A549 (cell line): ENCODE data around the gene SLC35B2. TPM values are rescaled to one million over a fixed set of nuclear protein-coding genes. Genes with fewer than 3 reads are reported as not detected.

Experiments
- ATAC-seq, 2 experiments: fragments of 200-7000 bp in 1 of 2; fragments of >200 bp in 1 of 2; cut with Nextera tagmentation in 1 of 2; cut with Tn5 transposase in 1 of 2; 3 replicates each; pipeline versions ENCODE4 v1.8.0 to v1.9.1; 2018 to 2020; ENCODE audit warnings: mild to moderate bottlenecking in 1 of 2, moderate library complexity in 1 of 2
- CTCF ChIA-PET: fragments of 300-600 bp; sonication (Branson Sonifier 250); formaldehyde crosslinking; extraction: SDS; loops from one replicate; lab custom pipeline; 2021; ENCODE audit warnings: antibody characterized with exemption, inconsistent platforms; lab: Yijun Ruan, JAX
- POLR2A ChIA-PET: fragments of 350-600 bp; formaldehyde crosslinking; extraction: SDS; loops from one replicate; lab custom pipeline; 2021; ENCODE audit warnings: antibody characterized with exemption, inconsistent platforms; lab: Yijun Ruan, JAX
- DNase-seq, 2 experiments: peaks; one replicate each; pipeline versions ENCODE4 v3.0.0 to v3.0.0-alpha.2; 2011 to 2016; ENCODE audit warnings: low read depth in 1 of 2, low spot score in 1 of 2
- FAIRE-seq: peaks from 2 replicates; lab custom pipeline; 2011; peaks lifted over from hg19 to GRCh38; lab: Jason Lieb, UNC
- H3K27ac ChIP-seq, 2 experiments: fragments of >200 bp; sonication (Bioruptor Twin); formaldehyde crosslinking; 3 replicates each; pipeline ENCODE4 v1.5.1; 2016 to 2017
- H3K4me1 ChIP-seq: fragments of >200 bp; sonication (Bioruptor Twin); formaldehyde crosslinking; 3 replicates; pipeline ENCODE4 v1.6.1; 2016
- H3K4me2 ChIP-seq: fragments of >200 bp; sonication (Bioruptor Twin); formaldehyde crosslinking; 3 replicates; pipeline ENCODE4 v1.6.1; 2016
- H3K4me3 ChIP-seq: fragments of >200 bp; sonication (Bioruptor Twin); formaldehyde crosslinking; 3 replicates; pipeline ENCODE4 v1.5.1; 2016
- H3K9me3 ChIP-seq: fragments of >200 bp; sonication (Bioruptor Twin); formaldehyde crosslinking; 3 replicates; pipeline ENCODE4 v1.6.1; 2016
- ATOH8 ChIP-seq: fragments of 250-450 bp; sonication (Bioruptor Pico); IDR thresholded peaks from 2 replicates; pipeline ENCODE4 v1.5.0; 2020; ENCODE audit warnings: low read depth, mild to moderate bottlenecking, moderate library complexity
- BHLHE40 ChIP-seq: IDR thresholded peaks from 2 replicates; pipeline ENCODE4 v1.6.1; 2012; ENCODE audit warnings: low read depth, low read length, inconsistent platforms
- CBX2 ChIP-seq: fragments of 200-600 bp; sonication (generic); IDR thresholded peaks from 2 replicates; pipeline ENCODE4 v1.6.1; 2016; ENCODE audit warnings: low read depth, mild to moderate bottlenecking, borderline replicate concordance
- CBX8 ChIP-seq: fragments of 200-600 bp; sonication (generic); IDR thresholded peaks from 2 replicates; pipeline ENCODE4 v1.6.1; 2016
- CEBPB ChIP-seq, 2 experiments: fragments of >200 bp in 1 of 2; sonication (Bioruptor Twin) in 1 of 2; formaldehyde crosslinking in 1 of 2; IDR thresholded peaks; 2 replicates each; pipeline ENCODE4 v1.6.1; 2012 to 2016
- CHD4 ChIP-seq: fragments of 200-600 bp; sonication (generic); IDR thresholded peaks from 2 replicates; pipeline ENCODE4 v1.6.1; 2016; ENCODE audit warnings: antibody characterized with exemption, mild to moderate bottlenecking, borderline replicate concordance
- CTCF ChIP-seq: fragments of >200 bp; sonication (Bioruptor Twin); formaldehyde crosslinking; IDR thresholded peaks from 3 replicates; pipeline ENCODE4 v1.5.1; 2016
- EHMT2 ChIP-seq: fragments of 200-600 bp; sonication (generic); IDR thresholded peaks from 2 replicates; pipeline ENCODE4 v1.6.1; 2016; ENCODE audit warnings: antibody characterized with exemption, low read depth, mild to moderate bottlenecking, moderate library complexity
- ELK1 ChIP-seq: fragments of 150-350 bp; IDR thresholded peaks from 2 replicates; pipeline ENCODE4 v1.6.1; 2014; ENCODE audit warnings: low read depth, mild to moderate bottlenecking, low read length
- FOSB ChIP-seq: fragments of 250-450 bp; sonication (Bioruptor Pico); IDR thresholded peaks from 2 replicates; pipeline ENCODE4 v1.5.0; 2020; ENCODE audit warnings: mild to moderate bottlenecking, moderate library complexity
- FOXS1 ChIP-seq: fragments of 250-450 bp; sonication (Bioruptor Pico); IDR thresholded peaks from 2 replicates; pipeline ENCODE4 v1.5.0; 2020; ENCODE audit warnings: mild to moderate bottlenecking, moderate library complexity
- JUNB ChIP-seq: fragments of >200 bp; sonication (Bioruptor Twin); formaldehyde crosslinking; IDR thresholded peaks from 2 replicates; pipeline ENCODE4 v1.6.1; 2016
- KDM1A ChIP-seq: fragments of 200-600 bp; sonication (generic); IDR thresholded peaks from 2 replicates; pipeline ENCODE4 v1.6.1; 2016; ENCODE audit warnings: low read depth, mild to moderate bottlenecking
- MAZ ChIP-seq: fragments of 150-350 bp; IDR thresholded peaks from 2 replicates; pipeline ENCODE4 v1.6.1; 2014; ENCODE audit warnings: antibody characterized with exemption, low read depth, low read length, borderline replicate concordance
- NFE2L2 ChIP-seq: fragments of 150-350 bp; conservative IDR thresholded peaks from 2 replicates; pipeline ENCODE4 v1.6.1; 2014; ENCODE audit warnings: low read length
- PHF8 ChIP-seq: fragments of 200-600 bp; sonication (generic); IDR thresholded peaks from 2 replicates; pipeline ENCODE4 v1.6.1; 2016; ENCODE audit warnings: low read depth, mild to moderate bottlenecking, antibody characterized with exemption, moderate library complexity, borderline replicate concordance
- RCOR1 ChIP-seq: fragments of 150-350 bp; IDR thresholded peaks from 2 replicates; pipeline ENCODE4 v1.6.1; 2014; ENCODE audit warnings: antibody characterized with exemption, low read length, low read depth
- REST ChIP-seq: fragments of 200-600 bp; sonication (generic); IDR thresholded peaks from 2 replicates; pipeline ENCODE4 v1.6.1; 2016; ENCODE audit warnings: antibody characterized with exemption, mild to moderate bottlenecking, moderate library complexity
- RFX5 ChIP-seq: fragments of 450-650 bp; IDR thresholded peaks from 2 replicates; pipeline ENCODE4 v1.7.1; 2014; ENCODE audit warnings: antibody characterized with exemption, mild to moderate bottlenecking, moderate library complexity
- RNF2 ChIP-seq: fragments of 200-600 bp; sonication (generic); IDR thresholded peaks from 2 replicates; pipeline ENCODE4 v1.6.1; 2016; ENCODE audit warnings: low read depth, mild to moderate bottlenecking, antibody characterized with exemption, moderate library complexity, borderline replicate concordance
- SREBF2 ChIP-seq: fragments of 450-650 bp; IDR thresholded peaks from 2 replicates; pipeline ENCODE4 v1.6.1; 2014; ENCODE audit warnings: mild to moderate bottlenecking, moderate library complexity
- TFCP2L1 ChIP-seq: fragments of 250-450 bp; sonication (Bioruptor Pico); IDR thresholded peaks from 2 replicates; pipeline ENCODE4 v1.5.0; 2021; ENCODE audit warnings: mild to moderate bottlenecking
- ZNF302 ChIP-seq: fragments of 250-450 bp; sonication (Bioruptor Pico); IDR thresholded peaks from 2 replicates; pipeline ENCODE4 v1.9.0; 2021; ENCODE audit warnings: inconsistent platforms, mild to moderate bottlenecking, moderate library complexity
- ZSCAN20 ChIP-seq: fragments of 250-450 bp; sonication (Bioruptor Pico); IDR thresholded peaks from 2 replicates; pipeline ENCODE4 v1.8.0; 2022; ENCODE audit warnings: mild to moderate bottlenecking, moderate library complexity
- WGBS: methylation state at CpG from one replicate; pipeline ENCODE4 v1.1.6; 2017; ENCODE audit errors: missing lambda C conversion rate; 5-methylcytosine and 5-hydroxymethylcytosine counted together
- polyA plus RNA-seq, 4 experiments: library from polyadenylated mRNA; depleted of rRNA in 3 of 4; stranded (reverse); fragments of >200 nt; fragmentation: RNase III in 1 of 4; extraction: RNeasy Plus Mini Kit Qiagen cat#74134 plus additional on column Dnase treatment in 1 of 4; gene quantifications; 2 replicates in 3 of 4; 3 replicates in 1 of 4; pipeline ENCODE4 v1.2.3, GENCODE V29; 2011 to 2017

Gene SLC35B2
- polyA plus RNA-seq, 2 of the 4 experiments (the other 2 are of a cell fraction): 44.5 to 45.6 TPM

GRCh38 chr6:44291841-44292240 is 34.5 kb upstream of the SLC35B2 start:
- CTCF ChIA-PET: interaction anchor here (1.1 to 2.1 kb wide), 5 partner anchors 13 to 119 kb away, joined by 3 to 11 read pairs (median 5); partner anchors contain the start of genes AARS2 and TMEM151B
- WGBS: 37% methylated on average over 4 of the region's 4 CpGs
- no peaks in the 10 kb centered on the region for H3K4me1 ChIP-seq
- FAIRE-seq (no peak), ATAC-seq (peak in 1 of 2 experiments; percentile 49; a peak in 2 of 6 replicates), DNase-seq (no peak)
- no peak overlapping the region for H3K27ac ChIP-seq
- H3K4me2 ChIP-seq: no peak overlapping the region
- no peak overlapping the region for H3K4me3 ChIP-seq
- no peaks in the 10 kb centered on the region for H3K9me3 ChIP-seq
- TF ChIP-seq BHLHE40 (no peak), FOXS1 (CRISPR knock-in tag) (no peak), ZSCAN20 (CRISPR knock-in tag) (no peak), TFCP2L1 (no peak), CHD4 (no peak), CBX2 (no peak), PHF8 (no peak)
- TF ChIP-seq, all 56 proteins: peak for 0
- POLR2A ChIA-PET: no interaction called here

GRCh38 chr6:44289726-44290260 is 32.5 kb upstream of the SLC35B2 start:
- no peak overlapping the region for H3K27ac ChIP-seq
- DNase-seq (no peak), FAIRE-seq (no peak), ATAC-seq (no peak)
- no peak for TF ChIP-seq CBX2
- no peak for TF ChIP-seq RNF2
- no peak for TF ChIP-seq EHMT2
- TF ChIP-seq ATOH8 (CRISPR knock-in tag): no peak
- no peak for TF ChIP-seq ZNF302 (CRISPR knock-in tag)
- TF ChIP-seq ELK1: no peak
- no peak for TF ChIP-seq MAZ
- no peak for TF ChIP-seq REST
- TF ChIP-seq CHD4: no peak
- TF ChIP-seq RFX5: no peak
- no peak for TF ChIP-seq RCOR1
- TF ChIP-seq CBX8: no peak
- TF ChIP-seq SREBF2: no peak
- TF ChIP-seq CTCF: no peak
- TF ChIP-seq FOSB (CRISPR knock-in tag): no peak
- no peak for TF ChIP-seq JUNB
- TF ChIP-seq NFE2L2: no peak
- TF ChIP-seq KDM1A: no peak
- no peak for TF ChIP-seq CEBPB (IDR thresholded peaks at IDR 0.05)
- ChIA-PET CTCF (interaction anchor here (1.2 kb wide), 1 partner anchor 15 kb away, joined by 3 read pairs; no protein-coding TSS in a partner anchor), POLR2A (no interaction called here)
- H3K4me3 ChIP-seq: no peak overlapping the region
- H3K9me3 ChIP-seq: no peaks in the 10 kb centered on the region
- no peaks in the 10 kb centered on the region for H3K4me1 ChIP-seq
- no peak overlapping the region for H3K4me2 ChIP-seq
- 32% methylated on average over 6 of the region's 7 CpGs for WGBS
